Measurements from ENCODE around the gene GUCA2A.

The GUCA2A gene

GRCh38 chr1:42152907-42153600 lies 11.5 kb downstream of the GUCA2A start, which contains the start of gene GUCA2B:
GUCA2B (plus strand) TSS chr1:42153410; CDS start chr1:42153451, 41 bp downstream.
- no peak within 1 kb of the TSS for H3K4me3 ChIP-seq (ENCODE audit: low read length)
- TF ChIP-seq, protein P1, sequence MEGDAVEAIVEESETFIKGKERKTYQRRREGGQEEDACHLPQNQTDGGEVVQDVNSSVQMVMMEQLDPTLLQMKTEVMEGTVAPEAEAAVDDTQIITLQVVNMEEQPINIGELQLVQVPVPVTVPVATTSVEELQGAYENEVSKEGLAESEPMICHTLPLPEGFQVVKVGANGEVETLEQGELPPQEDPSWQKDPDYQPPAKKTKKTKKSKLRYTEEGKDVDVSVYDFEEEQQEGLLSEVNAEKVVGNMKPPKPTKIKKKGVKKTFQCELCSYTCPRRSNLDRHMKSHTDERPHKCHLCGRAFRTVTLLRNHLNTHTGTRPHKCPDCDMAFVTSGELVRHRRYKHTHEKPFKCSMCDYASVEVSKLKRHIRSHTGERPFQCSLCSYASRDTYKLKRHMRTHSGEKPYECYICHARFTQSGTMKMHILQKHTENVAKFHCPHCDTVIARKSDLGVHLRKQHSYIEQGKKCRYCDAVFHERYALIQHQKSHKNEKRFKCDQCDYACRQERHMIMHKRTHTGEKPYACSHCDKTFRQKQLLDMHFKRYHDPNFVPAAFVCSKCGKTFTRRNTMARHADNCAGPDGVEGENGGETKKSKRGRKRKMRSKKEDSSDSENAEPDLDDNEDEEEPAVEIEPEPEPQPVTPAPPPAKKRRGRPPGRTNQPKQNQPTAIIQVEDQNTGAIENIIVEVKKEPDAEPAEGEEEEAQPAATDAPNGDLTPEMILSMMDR (conservative IDR thresholded peaks at IDR 0.05; ENCODE audit: low read length), result no peak
- no peak for DNase-seq (ENCODE audit: low read depth)

GRCh38 chr1:42152119-42152518 lies 12.4 kb downstream of the GUCA2A start:
- TF ChIP-seq, protein P1 (conservative IDR thresholded peaks at IDR 0.05; ENCODE audit: low read length), result no peak
- no peak overlapping the region for H3K4me3 ChIP-seq (ENCODE audit: low read length)
- no peak for DNase-seq (ENCODE audit: low read depth)

DNA sequence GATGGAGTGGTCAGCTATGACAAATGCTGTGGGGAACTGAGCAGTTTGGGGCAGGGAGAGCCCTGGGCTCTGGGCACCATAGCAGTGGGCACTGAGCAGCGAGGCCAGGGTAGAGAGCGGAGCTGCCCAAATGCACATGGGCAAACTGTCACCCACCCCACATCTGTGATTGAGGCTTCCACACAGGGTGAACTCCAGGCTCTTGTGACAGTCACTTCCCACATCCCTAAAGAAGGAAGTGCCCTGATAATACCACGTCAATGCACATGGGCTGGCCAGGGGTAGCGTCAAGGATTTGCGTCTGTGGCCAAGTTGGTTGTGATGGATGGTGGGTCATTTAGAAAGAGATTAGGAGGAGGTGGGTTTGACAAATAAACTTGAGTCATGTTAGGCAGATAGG lies 13.9 kb downstream of the GUCA2A start:
- TF ChIP-seq, protein P1 (conservative IDR thresholded peaks at IDR 0.05; ENCODE audit: low read length), result no peak
- no peak for DNase-seq (ENCODE audit: low read depth)
- H3K4me3 ChIP-seq (ENCODE audit: low read length), result no peak overlapping the region

DNA sequence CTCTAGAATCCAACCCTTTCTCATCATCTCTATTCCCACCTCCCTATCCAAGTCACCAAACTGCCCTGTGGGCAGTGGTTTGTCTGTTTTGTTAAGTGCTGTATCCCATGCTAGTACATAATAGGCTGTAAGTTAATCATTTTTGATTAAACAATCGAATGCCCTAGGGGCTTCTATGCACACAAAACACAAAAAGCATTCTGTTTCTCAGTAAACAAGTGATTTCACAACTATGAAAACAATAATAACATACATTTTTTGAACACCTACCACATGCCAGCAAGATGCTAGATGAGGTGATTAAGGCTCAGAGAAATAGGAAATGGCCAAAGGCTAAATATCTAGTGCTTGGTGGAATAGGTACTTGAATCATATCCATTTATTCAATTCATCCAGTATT lies 16.4 kb downstream of the GUCA2A start:
- TF ChIP-seq, protein P1 (conservative IDR thresholded peaks at IDR 0.05; ENCODE audit: low read length), result no peak
- no peak for DNase-seq (ENCODE audit: low read depth)
- H3K4me3 ChIP-seq (ENCODE audit: low read length), result no peak overlapping the region

DNA sequence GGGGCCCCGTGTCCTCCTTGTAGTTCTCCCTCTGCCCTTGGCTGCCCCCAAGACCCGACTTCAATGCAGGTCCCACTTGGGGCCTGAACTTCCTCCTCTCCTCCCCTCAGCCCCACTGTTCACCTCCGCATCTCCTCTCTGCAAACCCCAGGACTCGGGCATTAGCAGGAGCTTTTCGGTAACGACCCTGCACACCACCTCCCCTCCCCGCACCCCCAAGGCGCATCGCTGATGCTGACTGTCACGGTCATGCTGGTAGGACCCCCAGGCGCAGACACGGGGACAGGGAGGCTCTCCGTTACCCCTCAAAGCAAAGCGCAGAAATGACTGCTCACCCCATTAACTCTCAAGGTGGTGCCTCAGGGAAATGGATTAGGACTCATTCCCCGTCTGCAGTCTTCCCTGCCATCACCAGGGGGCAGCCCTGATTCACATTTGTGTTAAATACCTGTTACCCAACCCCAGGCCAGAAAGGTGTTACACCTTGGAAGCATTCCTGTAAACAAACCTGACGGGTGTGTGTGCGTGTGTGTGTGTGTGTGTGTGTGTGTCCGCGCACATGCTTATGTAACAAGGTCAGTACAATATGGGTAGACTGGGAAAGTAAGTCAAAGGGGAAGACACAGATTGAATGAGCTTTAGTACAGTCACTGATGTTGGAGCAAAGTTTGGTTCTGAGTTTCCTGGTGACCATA lies 17.8 kb downstream of the GUCA2A start:
- H3K4me3 ChIP-seq (ENCODE audit: low read length), result no peak overlapping the region
- peak; percentile 43 for DNase-seq (ENCODE audit: low read depth)
- TF ChIP-seq, protein P1 (conservative IDR thresholded peaks at IDR 0.05; ENCODE audit: low read length), result peak; percentile 92

DNA sequence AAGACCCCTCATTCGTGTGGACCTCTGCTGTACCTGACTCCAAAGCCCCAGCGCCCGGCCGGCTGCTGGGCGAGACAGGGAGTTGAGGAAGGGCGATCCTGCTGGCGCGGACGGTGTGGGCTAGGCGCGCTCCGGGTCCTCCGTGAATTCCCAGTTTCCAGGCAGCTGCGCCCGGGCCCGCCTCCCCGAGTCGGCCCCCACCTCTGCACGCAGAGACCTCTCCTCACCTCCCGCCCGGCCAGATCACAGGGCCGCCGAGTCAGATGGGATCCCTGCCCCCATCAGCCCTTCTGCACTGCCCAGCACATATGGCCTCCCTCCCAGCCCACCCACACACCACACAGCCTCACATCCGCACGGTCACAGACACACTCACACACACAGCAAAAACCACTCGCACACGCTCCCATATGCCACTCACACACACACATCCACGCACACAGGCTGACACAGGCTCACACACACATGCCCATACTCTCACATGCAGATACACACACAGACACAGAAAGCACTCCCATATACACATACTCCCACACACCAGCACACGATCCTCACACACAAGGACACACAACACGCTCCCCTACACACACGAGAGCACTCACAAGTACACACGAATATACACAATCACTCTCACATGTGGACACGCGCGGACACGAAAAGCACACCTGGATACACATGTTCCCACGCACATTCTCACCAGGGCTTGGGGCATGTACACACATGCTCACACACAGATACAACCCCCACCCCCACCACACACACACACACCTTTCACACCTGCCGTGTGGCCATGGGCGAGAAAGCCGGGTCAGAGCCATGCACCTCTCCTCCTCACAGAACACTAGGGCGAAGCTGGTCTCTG lies 18.6 kb downstream of the GUCA2A start:
- TF ChIP-seq, protein P1 (conservative IDR thresholded peaks at IDR 0.05; ENCODE audit: low read length), result no peak

More for the DNA sequence above, 18.6 kb downstream of the GUCA2A start:
- no peak overlapping the region for H3K4me3 ChIP-seq (ENCODE audit: low read length)
- DNase-seq (ENCODE audit: low read depth), result peak; percentile 4
